ENCODE data around the gene ACSF2.

The ACSF2 gene

GRCh38 chr17:50440172-50440837 is 14.3 kb downstream of the ACSF2 start:
- no peak for DNase-seq (ENCODE audit: low spot score)

GRCh38 chr17:50440838-50441829 is 15.1 kb downstream of the ACSF2 start:
- DNase-seq (ENCODE audit: low spot score): no peak

GRCh38 chr17:50443505-50443974 is 17.5 kb downstream of the ACSF2 start:
- no peak for DNase-seq (ENCODE audit: low spot score)

GRCh38 chr17:50444841-50445715 is 19.1 kb downstream of the ACSF2 start:
- no peak for DNase-seq (ENCODE audit: low spot score)

GRCh38 chr17:50445730-50446325 is 19.8 kb downstream of the ACSF2 start:
- DNase-seq (ENCODE audit: low spot score): no peak

- no peak for DNase-seq (ENCODE audit: low spot score)
These were observed 22.0 kb downstream of the ACSF2 start for GRCh38 chr17:50447870-50448595.

- DNase-seq (ENCODE audit: low spot score): no peak
These were observed 22.6 kb downstream of the ACSF2 start for GRCh38 chr17:50448643-50449042.

- DNase-seq (ENCODE audit: low spot score): no peak
These were observed 26.1 kb downstream of the ACSF2 start for GRCh38 chr17:50451943-50452629.

- no peak for DNase-seq (ENCODE audit: low spot score)
These were observed 26.7 kb downstream of the ACSF2 start for GRCh38 chr17:50452630-50453300.

GRCh38 chr17:50453901-50454300 is 27.9 kb downstream of the ACSF2 start:
- DNase-seq (ENCODE audit: low spot score): no peak

GRCh38 chr17:50457621-50458020 is 31.6 kb downstream of the ACSF2 start:
- no peak for DNase-seq (ENCODE audit: low spot score)

GRCh38 chr17:50458270-50458669 is 32.3 kb downstream of the ACSF2 start:
- no peak for DNase-seq (ENCODE audit: low spot score)

- no peak for DNase-seq (ENCODE audit: low spot score)
These were observed 33.0 kb downstream of the ACSF2 start for GRCh38 chr17:50458701-50459676.

- no peak for DNase-seq (ENCODE audit: low spot score)
These were observed 33.7 kb downstream of the ACSF2 start for GRCh38 chr17:50459756-50460155.

GRCh38 chr17:50460831-50461526 is 35.0 kb downstream of the ACSF2 start:
- DNase-seq (ENCODE audit: low spot score): no peak

- DNase-seq (ENCODE audit: low spot score): no peak
These were observed 35.6 kb downstream of the ACSF2 start for GRCh38 chr17:50461550-50462132.

- no peak for DNase-seq (ENCODE audit: low spot score)
These were observed 36.4 kb downstream of the ACSF2 start for GRCh38 chr17:50462446-50462845.

- DNase-seq (ENCODE audit: low spot score): no peak
These were observed 38.1 kb downstream of the ACSF2 start for GRCh38 chr17:50464121-50464520.

Measured in globus pallidus (tissue), 1 donor.